SKM-1 (cell line): ENCODE results near the gene MAP4.
"Not testable (repeated sequence)": the region's sequence is repeated elsewhere in the genome, so short reads cannot be mapped to it uniquely, and the experiment has no call there.

ENCODE experiments used
- DNase-seq: peaks from one replicate; lab custom pipeline; 2025; ENCODE audit not compliant: unreplicated experiment; lab: John Stamatoyannopoulos, UW

Gene MAP4

GRCh38 chr3:47897954-47898353, 118.3 kb downstream of the MAP4 start:
- no peak for DNase-seq

DNA sequence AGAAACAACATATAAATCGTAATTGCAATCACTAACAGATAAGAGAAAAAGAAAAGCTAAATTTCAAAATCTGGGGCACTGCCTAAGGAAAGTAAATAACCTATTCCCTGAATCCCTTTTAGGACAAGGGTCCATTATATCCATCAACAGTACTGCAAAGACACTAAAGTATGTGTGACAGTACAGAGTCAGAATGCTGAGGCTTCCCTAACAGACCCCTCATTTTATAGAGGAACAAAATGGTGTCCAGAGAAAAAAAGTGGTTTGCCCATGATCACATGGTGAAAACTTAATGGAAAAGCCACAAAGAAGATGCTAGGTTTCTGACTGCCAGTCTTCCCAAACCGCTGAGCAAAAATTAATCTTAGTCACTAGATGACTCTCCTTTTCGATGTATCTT, 119.5 kb downstream of the MAP4 start:
- no peak for DNase-seq

DNA sequence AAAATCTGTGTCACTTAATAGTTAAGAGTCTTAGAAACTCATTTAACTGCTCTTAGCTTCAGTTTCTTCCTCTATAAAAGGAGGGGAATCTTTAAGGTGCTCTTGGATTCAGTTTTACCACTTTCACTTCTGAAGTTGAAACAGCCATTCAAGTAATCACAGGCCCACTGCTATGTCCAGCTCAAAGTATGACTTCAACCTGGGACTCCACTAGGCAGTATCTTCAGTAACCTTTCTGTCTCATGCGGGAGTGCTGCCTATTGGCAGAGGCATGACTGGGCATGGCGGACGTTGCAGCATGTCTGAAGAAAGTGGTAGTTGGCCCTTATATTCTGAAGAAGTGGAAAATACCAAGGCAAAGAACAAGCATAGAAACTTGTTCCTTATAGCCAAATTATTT, 121.0 kb downstream of the MAP4 start:
- no peak for DNase-seq

GRCh38 chr3:47892286-47893040, 123.8 kb downstream of the MAP4 start:
- DNase-seq: no peak

DNA sequence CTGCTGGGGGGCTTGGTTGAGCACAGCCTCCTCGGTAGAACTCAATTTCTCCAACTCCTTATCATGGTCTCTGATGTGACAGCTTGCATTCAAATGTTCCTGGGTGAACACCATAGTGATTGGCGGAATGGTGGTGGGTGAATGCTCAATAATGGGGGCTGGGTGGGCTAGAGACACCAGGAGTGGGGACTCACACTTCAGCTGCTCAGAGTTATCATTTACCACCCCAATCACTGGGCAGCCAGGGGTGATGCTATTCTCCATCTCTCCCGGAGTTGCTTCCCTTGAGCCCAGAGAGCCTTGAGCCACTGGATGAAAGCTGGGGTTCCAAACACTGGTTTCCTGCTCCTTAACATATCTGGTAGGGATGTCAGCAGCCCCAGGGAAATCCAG, 124.6 kb downstream of the MAP4 start:
- DNase-seq: no peak

- DNase-seq: no peak
Observed at GRCh38 chr3:47890828-47891612, 125.2 kb downstream of the MAP4 start.

GRCh38 chr3:47890126-47890827, 125.9 kb downstream of the MAP4 start:
- no peak for DNase-seq

DNA sequence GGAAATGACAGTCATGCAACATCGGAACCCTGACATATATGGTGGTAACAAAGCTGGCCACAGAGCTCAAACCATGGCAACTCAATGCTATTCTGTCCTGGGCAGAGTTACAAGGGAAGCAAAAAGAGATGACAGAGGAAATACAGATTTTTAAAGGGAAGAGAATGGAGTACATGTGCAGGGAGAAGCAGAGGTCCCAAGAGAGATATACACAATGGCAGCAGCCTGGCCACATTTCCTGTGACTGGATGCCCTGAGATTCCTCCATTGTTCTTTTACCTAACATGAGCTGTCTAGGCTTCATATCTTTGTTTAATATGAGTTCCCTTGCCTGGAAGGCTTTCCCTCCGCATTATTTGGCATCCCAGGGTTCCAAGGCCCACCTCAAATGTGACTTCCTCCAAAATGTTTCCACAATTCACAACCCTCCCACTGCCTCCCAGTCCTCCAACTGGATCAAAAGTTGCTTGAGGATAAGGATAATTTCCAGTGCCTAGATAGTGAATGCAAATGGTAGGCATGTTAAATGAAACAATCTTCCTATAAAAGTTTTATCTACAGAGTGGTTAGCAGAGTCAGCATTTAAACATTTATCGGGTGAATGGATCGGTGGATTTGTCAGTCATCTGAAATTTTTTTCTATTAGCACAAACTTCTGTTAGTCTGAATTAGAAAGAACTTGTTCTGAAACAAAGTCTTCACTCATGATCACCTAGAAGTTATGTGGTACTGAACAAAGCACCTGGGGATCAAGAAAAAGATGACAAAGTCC, 127.0 kb downstream of the MAP4 start:
- DNase-seq: no peak

DNA sequence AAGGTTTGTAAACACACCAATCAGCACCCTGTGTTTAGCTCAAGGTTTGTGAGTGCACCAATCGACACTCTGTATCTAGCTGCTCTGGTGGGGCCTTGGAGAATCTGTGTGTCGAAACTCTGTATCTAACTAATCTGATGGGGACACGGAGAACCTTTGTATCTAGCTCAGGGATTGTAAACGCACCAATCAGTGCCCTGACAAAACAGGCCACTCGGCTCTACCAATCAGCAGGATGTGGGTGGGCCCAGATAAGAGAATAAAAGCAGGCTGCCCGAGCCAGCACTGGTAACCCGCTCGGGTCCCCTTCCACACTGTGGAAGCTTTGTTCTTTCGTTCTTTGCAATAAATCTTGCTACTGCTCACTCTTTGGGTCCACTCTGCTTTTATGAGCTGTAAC, 128.2 kb downstream of the MAP4 start:
- not testable (repeated sequence) for DNase-seq

DNA sequence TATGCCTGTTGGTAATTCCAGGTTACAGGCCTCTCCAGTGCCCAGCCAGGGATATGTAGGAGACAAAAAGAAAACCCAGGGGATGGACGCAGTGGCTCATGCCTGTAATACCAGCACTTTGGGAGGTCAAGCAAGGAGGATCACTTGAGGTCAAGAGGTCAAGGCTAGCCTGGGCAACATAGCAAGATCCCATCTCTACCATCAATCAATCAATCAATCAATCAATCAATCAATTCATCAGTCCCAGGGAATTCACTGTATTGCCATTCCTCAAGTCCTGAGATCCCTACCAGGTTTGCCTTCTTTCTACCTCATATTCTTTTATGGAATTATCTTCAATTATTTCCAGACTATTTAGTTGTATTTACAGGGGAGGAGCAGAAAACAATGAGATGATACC, 131.0 kb downstream of the MAP4 start:
- no peak for DNase-seq

DNA sequence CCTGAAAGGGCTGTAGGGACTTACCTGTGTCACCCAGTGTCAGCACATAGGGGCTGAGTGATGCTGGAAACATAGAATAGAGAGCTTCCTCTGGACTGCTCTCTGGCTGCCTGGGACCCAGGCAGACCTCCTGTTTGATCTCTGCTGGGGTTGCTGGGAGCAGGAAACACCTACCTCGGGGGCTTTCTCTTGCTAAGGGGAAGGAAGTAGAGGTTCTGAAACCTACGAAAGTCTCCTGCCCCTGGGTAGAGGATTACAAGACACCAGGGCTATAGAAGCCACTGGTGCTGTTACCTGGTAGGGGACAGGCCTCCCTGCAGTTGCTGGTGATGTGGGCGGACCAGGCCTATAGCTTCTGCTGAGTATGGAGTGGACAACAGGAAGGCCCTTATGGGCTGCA, 131.6 kb downstream of the MAP4 start:
- DNase-seq: no peak

GRCh38 chr3:47882338-47882737, 133.9 kb downstream of the MAP4 start:
- no peak for DNase-seq

GRCh38 chr3:47877719-47878118, 138.5 kb downstream of the MAP4 start:
- no peak for DNase-seq

DNA sequence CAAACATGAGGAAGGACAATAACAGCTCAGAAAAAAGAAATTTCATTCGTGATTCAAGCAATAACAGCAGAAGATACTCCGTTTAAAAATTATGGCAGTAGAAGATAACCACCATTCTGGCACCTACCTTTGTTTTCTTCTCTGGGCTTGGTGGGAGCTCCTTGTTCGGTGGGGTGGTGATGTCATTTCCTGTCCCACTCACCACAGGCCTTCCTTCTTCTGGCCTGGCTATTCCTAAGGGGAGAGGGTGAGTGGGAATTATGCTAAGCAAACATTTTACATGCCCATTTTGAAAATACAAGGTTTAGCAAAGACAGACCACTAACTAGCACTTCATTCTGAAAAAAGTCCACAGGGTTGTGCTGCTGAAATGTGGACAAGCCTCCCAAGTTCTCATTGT, 138.9 kb downstream of the MAP4 start:
- no peak for DNase-seq

- DNase-seq: no peak
Observed at GRCh38 chr3:47874913-47875312, 141.3 kb downstream of the MAP4 start.

- DNase-seq: no peak
Observed at GRCh38 chr3:47874438-47874837, 141.8 kb downstream of the MAP4 start.

GRCh38 chr3:47872916-47873315, 143.3 kb downstream of the MAP4 start:
- no peak for DNase-seq

DNA sequence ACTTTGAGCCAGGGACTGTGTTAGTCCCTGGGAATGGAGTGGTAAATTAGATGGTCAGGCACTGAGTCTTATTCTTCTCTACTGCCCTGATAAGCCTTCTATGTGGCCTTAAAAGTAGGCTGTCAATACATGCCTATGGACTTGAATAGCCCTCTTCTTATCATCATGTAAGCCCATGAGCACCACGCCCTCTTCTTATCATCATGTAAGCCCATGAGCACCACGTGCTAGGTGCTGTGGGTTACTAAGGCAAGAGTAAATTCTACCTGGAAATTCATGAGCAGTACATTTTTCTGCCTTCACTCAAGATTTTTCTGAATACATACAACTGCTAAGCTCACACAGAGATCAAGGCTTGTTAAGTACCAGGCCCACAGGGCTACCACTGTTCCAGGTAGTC, 144.8 kb downstream of the MAP4 start:
- no peak for DNase-seq

DNA sequence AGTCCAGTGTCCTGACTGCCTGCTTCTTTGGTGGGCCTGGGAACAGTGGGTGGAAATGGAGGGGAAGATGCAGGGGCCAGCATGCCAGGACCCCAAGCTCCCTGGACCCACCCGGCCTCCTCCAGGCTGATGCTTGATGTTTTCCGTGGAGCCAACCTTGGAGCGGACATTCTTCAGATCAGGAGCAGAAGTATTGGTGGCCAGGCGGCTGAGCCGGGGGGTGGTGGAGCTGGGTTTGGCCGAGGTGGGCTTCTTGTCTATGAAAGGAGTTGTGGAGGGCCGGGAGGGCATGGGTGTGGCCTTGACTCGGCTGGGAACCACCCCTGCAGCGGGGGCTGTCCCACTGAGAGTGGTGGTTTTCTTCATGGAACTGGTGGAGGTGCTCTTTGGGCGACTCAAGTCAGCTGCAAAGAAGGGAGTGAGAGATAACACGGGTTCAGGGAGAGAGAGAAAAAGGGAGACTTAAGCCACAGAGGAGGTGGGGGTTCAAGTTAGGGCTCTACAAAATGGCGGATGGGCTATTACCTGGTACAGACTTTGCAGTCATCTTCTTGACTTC, 145.4 kb downstream of the MAP4 start:
- DNase-seq: no peak

DNA sequence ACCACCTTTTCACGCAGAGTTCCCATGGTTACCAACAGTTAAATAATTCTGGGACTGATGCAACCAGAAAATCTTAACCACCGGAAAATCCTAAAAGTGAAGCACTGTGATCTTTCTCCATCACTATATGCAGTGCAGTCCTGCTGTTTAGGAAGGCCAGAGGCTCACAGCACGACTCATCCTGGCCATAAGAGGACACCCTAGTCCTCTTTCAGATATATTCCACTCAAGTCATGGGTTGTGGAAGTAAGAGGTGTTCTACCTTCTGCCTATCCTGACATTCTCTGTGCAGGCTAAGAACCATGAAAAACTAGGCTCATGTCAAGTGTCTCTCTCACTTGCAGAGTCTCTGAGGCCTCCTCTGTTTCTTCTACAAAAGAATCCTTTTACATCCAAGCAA, 146.1 kb downstream of the MAP4 start:
- no peak for DNase-seq

GRCh38 chr3:47868306-47868705, 147.9 kb downstream of the MAP4 start:
- no peak for DNase-seq
